Activated T-cell treated with anti-CD3 and anti-CD28 coated beads, Interleukin-2, amount 50 U/mL, for 72 hours (primary cell): Measurements from ENCODE around the gene MB21D2. TPM values are rescaled to one million over a fixed set of nuclear protein-coding genes. Genes with fewer than 3 reads are reported as not detected.

Source experiments
- ATAC-seq, 2 donors: fragments of 150-1000 bp; cut with Tn5 transposase; replicated peaks in 1 of 2; 2 replicates each; pipeline ENCODE4 v1.10.0; 2021; ENCODE audit warnings: moderate library complexity in 2 of 2, mild to moderate bottlenecking in 1 of 2
- DNase-seq, 2 donors: peaks; one replicate each; pipeline ENCODE4 v3.0.0; 2021 to 2022; ENCODE audit warnings: mixed read lengths in 1 of 2
- H3K27ac Mint-ChIP-seq: one replicate; pipeline ENCODE4 v1.8.0; 2022; ENCODE audit warnings: mild to moderate bottlenecking, moderate library complexity, mixed read lengths
- H3K27me3 Mint-ChIP-seq: one replicate; pipeline ENCODE4 v1.8.0; 2022; ENCODE audit warnings: low read depth, mixed read lengths
- H3K36me3 Mint-ChIP-seq, 2 donors: one replicate each; pipeline ENCODE4 v1.8.0; 2022; ENCODE audit warnings: mixed read lengths in 2 of 2, mild to moderate bottlenecking in 1 of 2; ENCODE audit not compliant: insufficient read depth in 2 of 2
- H3K4me1 Mint-ChIP-seq: one replicate; pipeline ENCODE4 v1.8.0; 2022; ENCODE audit warnings: low read depth, mixed read lengths
- H3K4me3 Mint-ChIP-seq, 2 donors: one replicate each; pipeline ENCODE4 v1.8.0; 2022; ENCODE audit warnings: mild to moderate bottlenecking in 2 of 2, mixed read lengths in 2 of 2, moderate library complexity in 2 of 2
- H3K9me3 Mint-ChIP-seq, 2 donors: one replicate each; pipeline ENCODE4 v1.8.0; 2022; ENCODE audit warnings: mixed read lengths in 2 of 2
- total RNA-seq, 2 donors: library from RNA; stranded (reverse); gene quantifications; one replicate each; pipeline ENCODE4 v1.2.3, GENCODE V29; 2022

The MB21D2 gene
- total RNA-seq, 2 donors from 2014 or later: 10.5 to 26.9 TPM

- H3K27me3 Mint-ChIP-seq: peaks cover 5% of the 10 kb centered on the region
These were observed 87.2 kb downstream of the MB21D2 start for GRCh38 chr3:192830291-192831110.

DNA sequence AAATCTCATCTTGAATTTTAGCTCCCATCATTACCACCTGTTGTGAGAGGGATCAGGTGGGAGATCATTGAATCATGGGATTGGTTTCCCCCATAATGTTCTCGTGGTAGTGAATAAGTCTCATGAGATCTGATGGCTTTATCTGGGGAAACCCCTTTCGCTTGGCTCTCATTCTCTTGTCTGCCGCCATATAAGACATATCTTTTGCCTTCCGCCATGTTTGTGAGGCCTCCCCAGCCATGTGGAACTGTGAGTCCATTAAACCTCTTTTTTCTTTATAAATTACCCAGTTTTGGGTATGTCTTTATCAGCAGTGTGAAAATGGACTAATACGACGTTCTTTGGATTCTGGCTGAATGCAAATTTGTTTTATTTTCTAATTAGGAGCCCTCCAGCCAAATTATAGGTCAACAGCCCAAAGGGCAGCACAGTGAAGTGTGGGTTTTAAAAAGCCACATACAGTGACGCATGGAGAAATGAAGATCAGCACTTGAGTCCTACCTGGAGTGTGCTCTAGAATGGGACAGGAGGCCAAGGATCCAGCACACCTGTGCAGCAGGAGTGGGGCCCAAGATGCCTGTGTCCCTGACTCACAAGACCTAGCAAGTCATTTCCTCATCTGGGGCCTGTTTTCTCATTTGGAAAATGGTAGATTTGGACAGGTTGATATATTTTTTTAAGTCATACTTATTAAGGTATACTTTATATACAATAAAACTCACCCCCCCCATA is 89.6 kb downstream of the MB21D2 start:
- Mint-ChIP-seq H3K4me1 (peaks cover 26% of the 10 kb centered on the region), H3K27ac (no peak overlapping the region), H3K4me3 (no peak overlapping the region), H3K36me3 (peaks cover 0 to 4% of the 10 kb centered on the region in 2 donors), H3K9me3 (peaks cover 0 to 3% of the 10 kb centered on the region in 2 donors), H3K27me3 (peaks cover 11% of the 10 kb centered on the region)
- DNase-seq (no peak), ATAC-seq (no peak)

More at GRCh38 chr3:192830291-192831110, 87.2 kb downstream of the MB21D2 start:
- peak overlapping the region in 1 of 2 donors; percentile 73 for H3K4me3 Mint-ChIP-seq
- H3K27ac Mint-ChIP-seq: no peak overlapping the region
- ATAC-seq (no peak), DNase-seq (no peak)
- peaks cover 0 to 3% of the 10 kb centered on the region in 2 donors for H3K9me3 Mint-ChIP-seq
- H3K36me3 Mint-ChIP-seq: peaks cover 3 to 6% of the 10 kb centered on the region in 2 donors
- H3K4me1 Mint-ChIP-seq: peaks cover 38% of the 10 kb centered on the region

DNA sequence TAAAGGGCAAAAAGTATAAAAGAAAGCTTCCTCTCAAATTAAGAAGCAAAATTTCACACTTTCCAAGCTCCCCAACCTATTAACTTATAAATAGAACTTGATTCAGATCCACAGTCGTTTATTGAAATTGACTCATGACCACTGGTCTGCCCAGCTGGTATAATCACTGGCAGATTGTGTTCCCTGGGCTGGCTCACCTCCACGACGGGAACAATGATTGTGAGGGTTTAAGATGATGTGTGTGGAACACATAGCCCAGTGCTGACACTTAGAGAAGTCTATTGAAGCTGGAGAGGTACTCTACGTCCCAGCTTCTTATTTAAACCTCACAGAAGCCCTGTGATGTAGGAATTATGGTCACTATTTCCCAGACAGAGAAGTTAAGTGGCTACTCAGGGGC is 90.4 kb downstream of the MB21D2 start:
- H3K27me3 Mint-ChIP-seq: peaks cover 11% of the 10 kb centered on the region
- H3K36me3 Mint-ChIP-seq: peaks cover 0 to 4% of the 10 kb centered on the region in 2 donors
- DNase-seq (no peak), ATAC-seq (no peak)
- H3K4me1 Mint-ChIP-seq: peaks cover 24% of the 10 kb centered on the region
- H3K27ac Mint-ChIP-seq: no peak overlapping the region
- H3K9me3 Mint-ChIP-seq: peaks cover 0 to 3% of the 10 kb centered on the region in 2 donors
- no peak overlapping the region for H3K4me3 Mint-ChIP-seq

DNA sequence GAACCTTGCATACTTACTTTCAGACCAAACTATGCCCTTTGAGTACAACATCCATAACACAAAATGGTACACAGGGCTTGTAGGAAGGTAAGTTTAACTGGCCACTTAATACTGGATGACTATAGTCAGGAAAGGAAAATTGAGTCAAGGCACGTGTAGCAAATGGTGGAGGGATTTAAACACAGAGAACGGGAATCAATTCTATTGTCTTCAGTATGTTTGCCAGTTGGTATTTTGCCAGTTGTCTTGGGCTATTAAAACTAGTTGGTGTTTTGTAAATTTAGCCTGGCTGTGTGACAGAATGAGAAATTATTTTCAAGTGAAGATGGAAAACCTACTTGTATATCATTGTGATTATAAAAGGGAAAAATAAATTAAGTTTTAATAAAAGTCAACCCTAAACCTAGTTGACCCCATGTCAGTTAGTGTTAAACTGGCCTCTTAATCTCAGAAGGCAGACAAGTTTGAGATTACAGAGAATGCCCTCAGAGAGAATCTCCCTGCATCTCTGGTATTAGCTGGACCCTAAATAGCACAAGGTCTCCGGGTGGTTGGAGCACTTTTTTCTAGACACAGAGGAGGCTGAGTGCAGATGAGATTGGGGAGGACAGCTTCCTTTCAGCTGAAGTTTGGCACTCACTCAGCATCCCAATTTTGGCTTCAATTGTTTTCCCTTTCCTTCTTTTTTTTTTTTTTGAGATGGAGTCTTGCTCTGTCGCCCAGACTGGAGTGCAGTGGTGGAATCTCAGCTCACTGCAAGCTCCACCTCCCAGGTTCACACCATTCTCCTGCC is 91.2 kb downstream of the MB21D2 start:
- H3K4me3 Mint-ChIP-seq: no peak overlapping the region
- peaks cover 26% of the 10 kb centered on the region for H3K4me1 Mint-ChIP-seq
- ATAC-seq (no peak), DNase-seq (no peak)
- peak overlapping the region; percentile 8 for H3K27ac Mint-ChIP-seq
- H3K9me3 Mint-ChIP-seq: peaks cover 0 to 3% of the 10 kb centered on the region in 2 donors
- H3K36me3 Mint-ChIP-seq: peaks cover 0 to 4% of the 10 kb centered on the region in 2 donors
- H3K27me3 Mint-ChIP-seq: peaks cover 7% of the 10 kb centered on the region

GRCh38 chr3:192825657-192826200 is 91.9 kb downstream of the MB21D2 start:
- H3K36me3 Mint-ChIP-seq: peaks cover 0 to 4% of the 10 kb centered on the region in 2 donors
- DNase-seq: no peak
- peak overlapping the region; percentile 8 for H3K27ac Mint-ChIP-seq
- H3K4me1 Mint-ChIP-seq: peaks cover 25% of the 10 kb centered on the region
- H3K4me3 Mint-ChIP-seq: no peak overlapping the region
- peaks cover 11% of the 10 kb centered on the region for H3K27me3 Mint-ChIP-seq
- H3K9me3 Mint-ChIP-seq: peaks cover 0 to 3% of the 10 kb centered on the region in 2 donors
- no peak for ATAC-seq

GRCh38 chr3:192825216-192825615 is 92.4 kb downstream of the MB21D2 start:
- peaks cover 16% of the 10 kb centered on the region for H3K27me3 Mint-ChIP-seq
- peaks cover 25% of the 10 kb centered on the region for H3K4me1 Mint-ChIP-seq
- H3K9me3 Mint-ChIP-seq: peaks cover 0 to 3% of the 10 kb centered on the region in 2 donors
- ATAC-seq (no peak), DNase-seq (no peak)
- peaks cover 0 to 4% of the 10 kb centered on the region in 2 donors for H3K36me3 Mint-ChIP-seq
- H3K27ac Mint-ChIP-seq: no peak overlapping the region
- no peak overlapping the region for H3K4me3 Mint-ChIP-seq

DNA sequence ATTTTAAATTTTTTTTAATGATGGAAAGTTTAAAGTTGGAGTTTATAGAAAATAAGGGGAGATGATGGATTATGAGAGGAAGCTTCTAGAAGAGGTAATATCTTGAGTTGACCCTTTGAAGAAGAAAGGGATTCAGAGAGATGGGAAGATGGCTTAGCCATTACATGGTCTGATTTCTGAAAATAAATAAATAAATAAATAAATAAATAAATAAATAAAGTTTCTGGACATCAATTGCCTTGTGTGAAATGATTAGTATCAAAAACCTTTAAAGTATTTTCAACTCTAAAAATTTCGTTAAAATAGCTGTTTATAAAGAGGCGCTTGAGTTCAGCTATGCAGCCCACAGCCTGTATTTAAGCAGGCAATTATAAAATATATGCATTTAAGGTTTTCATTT is 93.3 kb downstream of the MB21D2 start:
- H3K36me3 Mint-ChIP-seq: peaks cover 0 to 4% of the 10 kb centered on the region in 2 donors
- peaks cover 33% of the 10 kb centered on the region for H3K4me1 Mint-ChIP-seq
- H3K4me3 Mint-ChIP-seq: no peak overlapping the region
- ATAC-seq (no peak), DNase-seq (no peak)
- no peak overlapping the region for H3K27ac Mint-ChIP-seq
- H3K27me3 Mint-ChIP-seq: peaks cover 21% of the 10 kb centered on the region
- peaks cover 0 to 3% of the 10 kb centered on the region in 2 donors for H3K9me3 Mint-ChIP-seq

GRCh38 chr3:192821161-192821560 is 96.5 kb downstream of the MB21D2 start:
- Mint-ChIP-seq H3K9me3 (peaks cover 0 to under 1% of the 10 kb centered on the region in 2 donors), H3K27ac (no peak overlapping the region), H3K4me3 (no peak overlapping the region), H3K27me3 (peaks cover 34% of the 10 kb centered on the region), H3K36me3 (no peaks in the 10 kb centered on the region), H3K4me1 (peaks cover 56% of the 10 kb centered on the region)
- ATAC-seq: no peak
- DNase-seq: no peak

DNA sequence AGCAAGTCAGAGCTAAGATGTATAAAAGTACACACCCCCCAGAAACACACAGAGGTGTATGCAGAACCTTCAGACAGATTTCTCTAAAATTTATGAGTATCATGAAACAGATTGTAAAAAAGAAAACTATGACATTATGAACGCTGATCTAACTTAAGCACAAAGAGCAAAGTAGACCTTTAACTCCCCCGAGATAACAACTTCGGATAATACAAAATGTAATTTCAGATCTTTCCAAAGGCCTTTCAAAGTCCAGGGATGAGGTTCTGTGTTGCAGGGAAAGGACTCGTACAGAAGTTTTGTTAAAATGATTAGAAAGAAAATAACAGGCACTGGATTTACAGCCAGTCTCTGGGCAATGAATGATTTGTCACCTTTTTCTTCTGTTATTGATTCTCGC is 97.5 kb downstream of the MB21D2 start:
- Mint-ChIP-seq H3K4me3 (no peak overlapping the region), H3K27ac (no peak overlapping the region), H3K4me1 (peaks cover 58% of the 10 kb centered on the region), H3K36me3 (no peaks in the 10 kb centered on the region), H3K27me3 (peaks cover 38% of the 10 kb centered on the region), H3K9me3 (no peaks in the 10 kb centered on the region)
- ATAC-seq: no peak
- DNase-seq: no peak

- DNase-seq (peak; percentile 65 to 71), ATAC-seq (peak; percentile 84 to 85)
- H3K9me3 Mint-ChIP-seq: no peaks in the 10 kb centered on the region
- H3K27ac Mint-ChIP-seq: peak overlapping the region; percentile 85
- H3K27me3 Mint-ChIP-seq: peaks cover 33% of the 10 kb centered on the region
- peak overlapping the region; percentile 64 to 78 for H3K4me3 Mint-ChIP-seq
- H3K4me1 Mint-ChIP-seq: peaks cover 58% of the 10 kb centered on the region
- H3K36me3 Mint-ChIP-seq: no peaks in the 10 kb centered on the region
These were observed 98.6 kb downstream of the MB21D2 start for GRCh38 chr3:192819001-192819569.

DNA sequence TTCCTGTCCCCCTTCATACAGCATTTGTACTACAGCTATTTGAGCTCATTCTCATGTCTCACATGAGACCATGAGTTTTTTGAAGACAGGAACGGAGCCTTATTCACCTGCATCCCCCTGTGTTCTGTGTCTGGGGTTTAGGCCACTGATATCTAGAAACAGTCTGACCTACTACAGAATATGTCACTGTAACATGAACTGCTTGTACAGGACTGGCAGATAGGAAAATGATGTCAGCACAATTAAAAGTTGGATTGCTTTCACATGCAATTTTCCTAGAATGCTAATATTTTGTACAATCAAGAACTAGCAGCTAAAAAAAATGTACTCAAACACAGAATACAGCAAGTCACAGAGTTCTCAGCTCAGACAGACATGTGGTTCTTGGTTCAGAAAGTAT is 99.5 kb downstream of the MB21D2 start:
- peak overlapping the region; percentile 67 for H3K27ac Mint-ChIP-seq
- peak; percentile 35 to 37 for ATAC-seq
- H3K9me3 Mint-ChIP-seq: no peaks in the 10 kb centered on the region
- peaks cover 33% of the 10 kb centered on the region for H3K27me3 Mint-ChIP-seq
- peaks cover 58% of the 10 kb centered on the region for H3K4me1 Mint-ChIP-seq
- peak overlapping the region; percentile 46 to 56 for H3K4me3 Mint-ChIP-seq
- no peaks in the 10 kb centered on the region for H3K36me3 Mint-ChIP-seq
- DNase-seq: no peak

DNA sequence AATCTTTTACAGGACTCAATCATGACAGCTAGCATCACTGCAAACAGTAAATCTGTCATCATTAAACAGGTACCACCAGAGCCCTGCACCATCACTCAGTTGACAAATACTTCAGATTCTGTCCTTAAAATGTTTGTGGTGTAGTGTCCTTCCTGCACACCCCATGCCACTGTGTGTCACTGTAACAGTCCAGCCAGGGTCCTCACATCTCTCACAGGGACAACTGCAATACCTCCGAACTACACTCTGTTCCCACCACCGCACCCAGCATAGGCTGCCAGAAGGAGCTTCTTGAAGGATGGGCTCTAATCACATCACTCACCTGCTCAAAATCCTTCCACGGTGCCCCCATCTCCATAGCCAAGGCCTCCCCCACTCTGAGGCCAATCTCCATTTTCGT is 100.2 kb downstream of the MB21D2 start:
- peaks cover 58% of the 10 kb centered on the region for H3K4me1 Mint-ChIP-seq
- H3K4me3 Mint-ChIP-seq: peak overlapping the region; percentile 46 to 56
- H3K9me3 Mint-ChIP-seq: no peaks in the 10 kb centered on the region
- H3K27me3 Mint-ChIP-seq: peaks cover 33% of the 10 kb centered on the region
- H3K36me3 Mint-ChIP-seq: no peaks in the 10 kb centered on the region
- DNase-seq (no peak), ATAC-seq (peak; percentile 17 to 20)
- H3K27ac Mint-ChIP-seq: peak overlapping the region; percentile 67
